Progenitor cell of endocrine pancreas (in vitro differentiated cells): Measurements from ENCODE around the gene C1QTNF1. TPM values are rescaled to one million over a fixed set of nuclear protein-coding genes. Genes with fewer than 3 reads are reported as not detected.
A peak's percentile ranks its signal among the peaks of the same experiment; 100 is the strongest.

Experiments
- DNase-seq: peaks from one replicate; pipeline ENCODE4 v3.0.0; 2021; ENCODE audit warnings: low spot score; ENCODE audit not compliant: unreplicated experiment
- H3K27ac Mint-ChIP-seq: 2 replicates; pipeline ENCODE4 v1.8.0; 2021; ENCODE audit warnings: mild to moderate bottlenecking, moderate library complexity, mixed read lengths
- H3K27me3 Mint-ChIP-seq: 2 replicates; pipeline ENCODE4 v1.8.0; 2021; ENCODE audit warnings: mixed read lengths
- H3K36me3 Mint-ChIP-seq: 2 replicates; pipeline ENCODE4 v1.8.0; 2022; ENCODE audit warnings: mixed read lengths; ENCODE audit not compliant: insufficient read depth
- H3K4me1 Mint-ChIP-seq: 2 replicates; pipeline ENCODE4 v1.8.0; 2021; ENCODE audit warnings: low read depth, mixed read lengths
- H3K4me3 Mint-ChIP-seq: 2 replicates; pipeline ENCODE4 v1.8.0; 2021; ENCODE audit warnings: low read depth, mild to moderate bottlenecking, moderate library complexity, mixed read lengths
- H3K9me3 Mint-ChIP-seq: 2 replicates; pipeline ENCODE4 v1.8.0; 2021; ENCODE audit warnings: low read depth, mixed read lengths
- CTCF ChIP-seq: fragments of 200-600 bp; sonication (generic); IDR thresholded peaks from one replicate; pipeline ENCODE4 v1.5.0; 2021; ENCODE audit warnings: antibody characterized with exemption, mild to moderate bottlenecking; ENCODE audit not compliant: unreplicated experiment
- total RNA-seq: library from RNA; stranded (reverse); gene quantifications from 2 replicates; pipeline ENCODE4 v1.2.1, GENCODE V29; 2021

The C1QTNF1 gene
- total RNA-seq, 1 donor from 2014 or later = 0.67 TPM

- Mint-ChIP-seq H3K4me3 (no peak overlapping the region), H3K9me3 (no peaks in the 10 kb centered on the region), H3K4me1 (no peaks in the 10 kb centered on the region), H3K27ac (no peak overlapping the region), H3K36me3 (peaks cover 1% of the 10 kb centered on the region), H3K27me3 (no peaks in the 10 kb centered on the region)
- TF ChIP-seq CTCF = peak; percentile 95
- DNase-seq = peak; percentile 82
These were observed 63.6 kb downstream of the C1QTNF1 start for GRCh38 chr17:79087428-79088143.

GRCh38 chr17:79088247-79088996, 64.5 kb downstream of the C1QTNF1 start:
- TF ChIP-seq CTCF = no peak
- Mint-ChIP-seq H3K27me3 (no peaks in the 10 kb centered on the region), H3K4me1 (no peaks in the 10 kb centered on the region), H3K27ac (no peak overlapping the region), H3K36me3 (no peaks in the 10 kb centered on the region), H3K9me3 (no peaks in the 10 kb centered on the region), H3K4me3 (no peak overlapping the region)
- DNase-seq = no peak

GRCh38 chr17:79088997-79089328, 65.0 kb downstream of the C1QTNF1 start:
- H3K27me3 Mint-ChIP-seq = no peaks in the 10 kb centered on the region
- no peaks in the 10 kb centered on the region for H3K9me3 Mint-ChIP-seq
- DNase-seq = no peak
- H3K4me3 Mint-ChIP-seq = no peak overlapping the region
- TF ChIP-seq CTCF = no peak
- no peaks in the 10 kb centered on the region for H3K36me3 Mint-ChIP-seq
- no peak overlapping the region for H3K27ac Mint-ChIP-seq
- no peaks in the 10 kb centered on the region for H3K4me1 Mint-ChIP-seq

GRCh38 chr17:79089720-79090442, 65.9 kb downstream of the C1QTNF1 start:
- H3K9me3 Mint-ChIP-seq = no peaks in the 10 kb centered on the region
- no peak overlapping the region for H3K4me3 Mint-ChIP-seq

More at GRCh38 chr17:79089720-79090442, 65.9 kb downstream of the C1QTNF1 start:
- Mint-ChIP-seq H3K4me1 (no peaks in the 10 kb centered on the region), H3K27me3 (no peaks in the 10 kb centered on the region), H3K36me3 (no peaks in the 10 kb centered on the region), H3K27ac (no peak overlapping the region)
- DNase-seq = no peak
- TF ChIP-seq CTCF = no peak
